H9 (cell line): ENCODE results near the gene APOBR. TPM values are rescaled to one million over a fixed set of nuclear protein-coding genes. Genes with fewer than 3 reads are reported as not detected.
"Not testable (repeated sequence)": the region's sequence is repeated elsewhere in the genome, so short reads cannot be mapped to it uniquely, and the experiment has no call there.

Source experiments
- DNase-seq: peaks from one replicate; pipeline ENCODE4 v3.0.0-alpha.2; 2017
- H2AFZ ChIP-seq: one replicate; pipeline ENCODE4 v1.6.1; 2013; ENCODE audit warnings: mild to moderate bottlenecking, low read length, control low read depth, moderate library complexity
- H2AK5ac ChIP-seq: 2 replicates; pipeline ENCODE4 v1.6.1; 2013; ENCODE audit warnings: low read length, control low read depth, mixed read lengths; ENCODE audit not compliant: insufficient read length
- H2BK120ac ChIP-seq: one replicate; pipeline ENCODE4 v1.6.1; 2013; ENCODE audit warnings: low read depth, mild to moderate bottlenecking, low read length, control low read depth, inconsistent platforms; ENCODE audit not compliant: poor library complexity, severe bottlenecking
- H2BK12ac ChIP-seq: 2 replicates; pipeline ENCODE4 v1.6.1; 2013; ENCODE audit warnings: low read length, control low read depth, mixed read lengths, low read depth; ENCODE audit not compliant: insufficient read length
- H2BK15ac ChIP-seq: 2 replicates; pipeline ENCODE4 v1.6.1; 2013; ENCODE audit warnings: low read depth, low read length, control low read depth
- H2BK20ac ChIP-seq: one replicate; pipeline ENCODE4 v1.6.1; 2013; ENCODE audit warnings: low read depth, mild to moderate bottlenecking, low read length, control low read depth, inconsistent platforms; ENCODE audit not compliant: poor library complexity, severe bottlenecking
- H2BK5ac ChIP-seq: 2 replicates; pipeline ENCODE4 v1.6.1; 2013; ENCODE audit warnings: low read length, control low read depth, mixed read lengths; ENCODE audit not compliant: insufficient read length
- H3K14ac ChIP-seq: 2 replicates; pipeline ENCODE4 v1.6.1; 2013; ENCODE audit warnings: low read length, control low read depth; ENCODE audit not compliant: insufficient read depth
- H3K18ac ChIP-seq: 2 replicates; pipeline ENCODE4 v1.6.1; 2013; ENCODE audit warnings: low read depth, mild to moderate bottlenecking, mixed read lengths, low read length, control low read depth; ENCODE audit not compliant: insufficient read length
- H3K23ac ChIP-seq: 2 replicates; pipeline ENCODE4 v1.6.1; 2013; ENCODE audit warnings: low read length, control low read depth, mixed read lengths, low read depth; ENCODE audit not compliant: insufficient read length
- H3K23me2 ChIP-seq: 2 replicates; pipeline ENCODE4 v1.6.1; 2013; ENCODE audit warnings: low read depth, mild to moderate bottlenecking, mixed read lengths, low read length, control low read depth; ENCODE audit not compliant: insufficient read length, poor library complexity, severe bottlenecking
- H3K27ac ChIP-seq: 2 replicates; pipeline ENCODE4 v1.5.1; 2013; ENCODE audit warnings: low read length, control low read depth, mixed read lengths, low read depth; ENCODE audit not compliant: insufficient read length
- H3K27me3 ChIP-seq: 2 replicates; pipeline ENCODE4 v1.6.1; 2013; ENCODE audit warnings: low read length, control low read depth, inconsistent platforms; ENCODE audit not compliant: insufficient read depth
- H3K4ac ChIP-seq: 2 replicates; pipeline ENCODE4 v1.6.1; 2013; ENCODE audit warnings: low read depth, mild to moderate bottlenecking, control low read depth, inconsistent platforms, low read length, moderate library complexity
- H3K4me1 ChIP-seq: 2 replicates; pipeline ENCODE4 v1.6.1; 2013; ENCODE audit warnings: low read length, control low read depth, inconsistent platforms; ENCODE audit not compliant: insufficient read depth
- H3K4me2 ChIP-seq: 2 replicates; pipeline ENCODE4 v1.6.1; 2013; ENCODE audit warnings: low read length, control low read depth, mixed read lengths; ENCODE audit not compliant: insufficient read length, insufficient read depth
- H3K56ac ChIP-seq: 2 replicates; pipeline ENCODE4 v1.6.1; 2013; ENCODE audit warnings: low read depth, mild to moderate bottlenecking, mixed read lengths, low read length, control low read depth; ENCODE audit not compliant: insufficient read length
- H3K79me1 ChIP-seq: 2 replicates; pipeline ENCODE4 v1.6.1; 2013; ENCODE audit warnings: low read depth, mild to moderate bottlenecking, moderate library complexity, low read length, control low read depth, inconsistent platforms; ENCODE audit not compliant: insufficient read depth, poor library complexity, severe bottlenecking
- H3K79me2 ChIP-seq: 2 replicates; pipeline ENCODE4 v1.6.1; 2013; ENCODE audit warnings: low read length, control low read depth, inconsistent platforms; ENCODE audit not compliant: insufficient read depth
- H3K9ac ChIP-seq: 2 replicates; pipeline ENCODE4 v1.6.1; 2013; ENCODE audit warnings: low read length, control low read depth, mixed read lengths; ENCODE audit not compliant: insufficient read length; ENCODE audit errors: extremely low read depth
- H3K9me3 ChIP-seq: one replicate; pipeline ENCODE4 v1.6.1; 2013; ENCODE audit warnings: low read depth, low read length, inconsistent platforms; ENCODE audit not compliant: control insufficient read depth
- H3T11ph ChIP-seq: one replicate; pipeline ENCODE4 v1.6.1; 2013; ENCODE audit warnings: mild to moderate bottlenecking, low read length, control low read depth, inconsistent platforms
- H4K20me1 ChIP-seq: one replicate; pipeline ENCODE4 v1.6.1; 2013; ENCODE audit not compliant: control insufficient read depth, insufficient read length, insufficient read depth
- H4K5ac ChIP-seq: 2 replicates; pipeline ENCODE4 v1.6.1; 2013; ENCODE audit warnings: low read depth, mild to moderate bottlenecking, mixed read lengths, low read length, control low read depth; ENCODE audit not compliant: insufficient read length
- H4K8ac ChIP-seq: replicated peaks from 2 replicates; pipeline ENCODE4 v1.6.1; 2013; ENCODE audit warnings: low read length, control low read depth, mixed read lengths, low read depth; ENCODE audit not compliant: insufficient read length
- H4K91ac ChIP-seq: 2 replicates; pipeline ENCODE4 v1.6.1; 2013; ENCODE audit warnings: low read depth, mild to moderate bottlenecking, moderate library complexity, mixed read lengths, low read length, control low read depth; ENCODE audit not compliant: insufficient read length
- H3K27ac Mint-ChIP-seq, 3 experiments: 2 replicates in 2 of 3; 3 replicates in 1 of 3; pipeline ENCODE4 v1.8.0; 2020 to 2021; ENCODE audit warnings: mixed read lengths in 3 of 3, mild to moderate bottlenecking in 1 of 3, moderate library complexity in 1 of 3
- H3K27me3 Mint-ChIP-seq: 2 replicates; pipeline ENCODE4 v1.8.0; 2021; ENCODE audit warnings: low read depth, mild to moderate bottlenecking, moderate library complexity, mixed read lengths
- H3K36me3 Mint-ChIP-seq, 3 experiments: 2 replicates in 2 of 3; 3 replicates in 1 of 3; pipeline ENCODE4 v1.8.0; 2020 to 2021; ENCODE audit warnings: low read depth in 3 of 3, mixed read lengths in 3 of 3; ENCODE audit not compliant: insufficient read depth in 1 of 3
- H3K4me1 Mint-ChIP-seq, 2 experiments: 2 replicates each; pipeline ENCODE4 v1.8.0; 2020; ENCODE audit warnings: mixed read lengths in 2 of 2
- H3K4me3 Mint-ChIP-seq, 2 experiments: 2 replicates in 1 of 2; 3 replicates in 1 of 2; pipeline ENCODE4 v1.8.0; 2020 to 2021; ENCODE audit warnings: mild to moderate bottlenecking in 2 of 2, mixed read lengths in 2 of 2, moderate library complexity in 1 of 2
- H3K9me3 Mint-ChIP-seq, 2 experiments: 2 replicates in 1 of 2; 3 replicates in 1 of 2; pipeline ENCODE4 v1.8.0; 2020; ENCODE audit warnings: mild to moderate bottlenecking in 2 of 2, mixed read lengths in 2 of 2, moderate library complexity in 1 of 2
- WGBS: extraction: QIAGEN DNeasy Blood & Tissue Kit; methylation state at CpG from one replicate; pipeline ENCODE4 v1.1.7; 2013; ENCODE audit warnings: missing lambda C conversion rate, low lambda C conversion rate, mixed read lengths; ENCODE audit not compliant: insufficient read length; ENCODE audit errors: extremely low coverage; 5-methylcytosine and 5-hydroxymethylcytosine counted together
- total RNA-seq: library from RNA; stranded (reverse); gene quantifications from 2 replicates; pipeline ENCODE4 v1.2.1, GENCODE V29; 2021
- TF ChIP-seq, protein P1 (sequence below): fragments of 200-600 bp; sonication (generic); conservative IDR thresholded peaks from 3 replicates; pipeline ENCODE4 v1.8.0; 2021; ENCODE audit warnings: antibody characterized with exemption, mild to moderate bottlenecking

Gene APOBR
- total RNA-seq, 1 experiment from 2014 or later: not detected

DNA sequence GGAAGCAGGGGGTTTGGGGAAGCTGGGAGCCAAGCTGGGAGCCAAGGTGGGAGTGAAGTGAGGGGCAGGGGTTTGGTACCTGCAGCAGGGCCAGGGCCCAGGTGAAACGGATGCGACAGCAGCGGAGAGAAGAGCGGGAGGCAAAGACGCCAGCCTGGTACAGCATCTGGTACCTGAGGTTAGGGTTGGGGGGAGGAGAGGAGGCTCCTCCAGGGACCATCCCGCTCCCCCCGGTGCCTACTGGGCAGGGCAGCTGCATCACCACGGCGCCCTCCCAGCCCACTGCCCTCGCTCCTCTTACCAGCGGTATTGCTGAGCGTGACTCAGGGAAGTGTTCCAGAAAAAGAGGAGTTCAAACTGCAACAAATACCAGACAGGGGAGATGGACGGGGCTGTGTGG is 12.4 kb upstream of the APOBR start:
- Histone ChIP-seq H4K8ac (no peak overlapping the region), H3K23ac (no peak overlapping the region), H3K14ac (no peak overlapping the region), H2BK5ac (no peak overlapping the region), H3K23me2 (no peaks in the 10 kb centered on the region), H4K5ac (no peak overlapping the region), H2BK120ac (no peak overlapping the region), H3K9me3 (no peaks in the 10 kb centered on the region), H3K56ac (no peak overlapping the region), H2BK20ac (no peak overlapping the region), H3K18ac (no peak overlapping the region), H2BK15ac (no peak overlapping the region), H2AK5ac (no peak overlapping the region), H3K9ac (no peak overlapping the region), H3K27me3 (no peaks in the 10 kb centered on the region), H3T11ph (no peak overlapping the region), H3K4ac (no peak overlapping the region), H3K79me1 (no peaks in the 10 kb centered on the region), H2BK12ac (no peak overlapping the region), H2AFZ (no peak overlapping the region), H4K91ac (no peak overlapping the region), H3K4me1 (no peaks in the 10 kb centered on the region), H3K27ac (no peak overlapping the region), H3K4me2 (no peak overlapping the region), H4K20me1 (no peaks in the 10 kb centered on the region), H3K79me2 (no peaks in the 10 kb centered on the region)
- H3K27me3 Mint-ChIP-seq: no peaks in the 10 kb centered on the region
- DNase-seq: no peak
- no peak overlapping the region for H3K4me3 Mint-ChIP-seq
- H3K27ac Mint-ChIP-seq: no peak overlapping the region
- peaks cover 2 to 24% (median 18%) of the 10 kb centered on the region in 3 experiments; a peak in 6 of 7 replicates for H3K36me3 Mint-ChIP-seq
- WGBS: no CpG with 5 or more reads among the region's 13 CpGs
- no peaks in the 10 kb centered on the region for H3K9me3 Mint-ChIP-seq
- H3K4me1 Mint-ChIP-seq: no peaks in the 10 kb centered on the region
- TF ChIP-seq, protein P1, sequence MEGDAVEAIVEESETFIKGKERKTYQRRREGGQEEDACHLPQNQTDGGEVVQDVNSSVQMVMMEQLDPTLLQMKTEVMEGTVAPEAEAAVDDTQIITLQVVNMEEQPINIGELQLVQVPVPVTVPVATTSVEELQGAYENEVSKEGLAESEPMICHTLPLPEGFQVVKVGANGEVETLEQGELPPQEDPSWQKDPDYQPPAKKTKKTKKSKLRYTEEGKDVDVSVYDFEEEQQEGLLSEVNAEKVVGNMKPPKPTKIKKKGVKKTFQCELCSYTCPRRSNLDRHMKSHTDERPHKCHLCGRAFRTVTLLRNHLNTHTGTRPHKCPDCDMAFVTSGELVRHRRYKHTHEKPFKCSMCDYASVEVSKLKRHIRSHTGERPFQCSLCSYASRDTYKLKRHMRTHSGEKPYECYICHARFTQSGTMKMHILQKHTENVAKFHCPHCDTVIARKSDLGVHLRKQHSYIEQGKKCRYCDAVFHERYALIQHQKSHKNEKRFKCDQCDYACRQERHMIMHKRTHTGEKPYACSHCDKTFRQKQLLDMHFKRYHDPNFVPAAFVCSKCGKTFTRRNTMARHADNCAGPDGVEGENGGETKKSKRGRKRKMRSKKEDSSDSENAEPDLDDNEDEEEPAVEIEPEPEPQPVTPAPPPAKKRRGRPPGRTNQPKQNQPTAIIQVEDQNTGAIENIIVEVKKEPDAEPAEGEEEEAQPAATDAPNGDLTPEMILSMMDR: no peak

DNA sequence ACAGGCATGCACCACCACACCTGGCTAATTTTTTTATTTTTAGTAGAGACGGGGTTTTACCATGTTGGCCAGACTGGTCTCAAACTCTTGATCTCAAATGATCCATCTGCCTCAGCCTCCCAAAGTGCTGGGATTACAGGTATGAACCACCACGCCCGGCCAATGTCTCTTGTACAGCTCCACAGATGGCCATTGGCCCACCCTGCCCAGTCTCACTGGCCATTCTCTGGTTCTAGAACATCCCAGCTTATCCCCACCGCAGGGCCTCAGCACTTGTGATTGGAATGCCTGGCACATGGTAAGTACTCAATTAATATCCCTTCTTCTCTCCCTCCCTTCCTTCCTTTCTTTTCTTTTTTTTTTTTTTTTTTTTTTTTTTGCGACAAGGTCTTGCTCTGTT is 11.1 kb upstream of the APOBR start:
- not testable (repeated sequence) for H4K91ac ChIP-seq, H2BK20ac ChIP-seq, H3K79me1 ChIP-seq, H2BK120ac ChIP-seq, H2BK15ac ChIP-seq, H3K4me1 Mint-ChIP-seq, H3K27ac ChIP-seq, H3K4me2 ChIP-seq, H4K20me1 ChIP-seq, H3K4me3 Mint-ChIP-seq, H3K9ac ChIP-seq, H3K9me3 ChIP-seq, H2AFZ ChIP-seq, H2BK12ac ChIP-seq, H3K56ac ChIP-seq, H3K27me3 ChIP-seq, H3K9me3 Mint-ChIP-seq, H3K14ac ChIP-seq, H3K27me3 Mint-ChIP-seq, H3K23me2 ChIP-seq, H3K79me2 ChIP-seq, H3K4ac ChIP-seq, H3T11ph ChIP-seq, H4K8ac ChIP-seq, H2AK5ac ChIP-seq, H2BK5ac ChIP-seq, H4K5ac ChIP-seq, DNase-seq, H3K4me1 ChIP-seq, H3K18ac ChIP-seq, H3K23ac ChIP-seq
- H3K36me3 Mint-ChIP-seq: peaks cover 5 to 26% (median 20%) of the 10 kb centered on the region in 3 experiments; a peak in 6 of 7 replicates
- WGBS: no CpG with 5 or more reads among the region's 5 CpGs
- H3K27ac Mint-ChIP-seq: peak overlapping the region in 1 of 3 experiments; percentile 40; a peak in 1 of 7 replicates
